AG04450 (cell line): ENCODE data around the gene CACNB3. TPM values are rescaled to one million over a fixed set of nuclear protein-coding genes. Genes with fewer than 3 reads are reported as not detected.

Experiments
- CTCF ChIA-PET: fragments of 300-600, 350-600 bp; formaldehyde crosslinking; extraction: SDS; loops from one replicate; lab custom pipeline; 2022; ENCODE audit warnings: antibody characterized with exemption, inconsistent platforms; lab: Charles Lee
- POLR2A ChIA-PET: fragments of 350-600 bp; formaldehyde crosslinking; extraction: SDS; loops from one replicate; lab custom pipeline; 2021; ENCODE audit warnings: antibody characterized with exemption, inconsistent platforms; lab: Yijun Ruan, JAX
- DNase-seq: peaks from one replicate; pipeline ENCODE4 v3.0.0-alpha.2; 2011; ENCODE audit warnings: low read depth, low spot score
- H3K27ac ChIP-seq: one replicate; pipeline ENCODE4 v1.5.1; 2012; ENCODE audit warnings: low read depth, low read length, control low read depth
- H3K27me3 ChIP-seq: one replicate; pipeline ENCODE4 v1.6.0; 2012; ENCODE audit warnings: low read length; ENCODE audit not compliant: control insufficient read depth, insufficient read depth
- H3K4me3 ChIP-seq: 2 replicates; pipeline ENCODE4 v1.5.1; 2011; ENCODE audit warnings: mild to moderate bottlenecking, low read depth, low read length, control low read depth
- H3K9me3 ChIP-seq: 2 replicates; pipeline ENCODE4 v1.5.1; 2012; ENCODE audit warnings: low read length; ENCODE audit not compliant: control insufficient read depth, insufficient read depth
- polyA plus RNA-seq: library from polyadenylated mRNA; depleted of rRNA; stranded (reverse); fragments of >200 nt; gene quantifications from 2 replicates; pipeline ENCODE4 v1.2.3, GENCODE V29; 2011; rRNA removed
- small RNA-seq: library from RNA; depleted of rRNA; stranded (forward); fragments of <200 nt; gene quantifications from one replicate; pipeline ENCODE3, GENCODE V24; 2012; ENCODE audit warnings: low read depth; ENCODE audit not compliant: insufficient read length
- TF ChIP-seq, protein P1 (sequence below): IDR thresholded peaks from 2 replicates; pipeline ENCODE4 v1.5.1; 2011; ENCODE audit warnings: low read depth, low read length, control low read depth, inconsistent platforms

CACNB3 gene
- polyA plus RNA-seq, 1 experiment = 44.9 TPM

DNA sequence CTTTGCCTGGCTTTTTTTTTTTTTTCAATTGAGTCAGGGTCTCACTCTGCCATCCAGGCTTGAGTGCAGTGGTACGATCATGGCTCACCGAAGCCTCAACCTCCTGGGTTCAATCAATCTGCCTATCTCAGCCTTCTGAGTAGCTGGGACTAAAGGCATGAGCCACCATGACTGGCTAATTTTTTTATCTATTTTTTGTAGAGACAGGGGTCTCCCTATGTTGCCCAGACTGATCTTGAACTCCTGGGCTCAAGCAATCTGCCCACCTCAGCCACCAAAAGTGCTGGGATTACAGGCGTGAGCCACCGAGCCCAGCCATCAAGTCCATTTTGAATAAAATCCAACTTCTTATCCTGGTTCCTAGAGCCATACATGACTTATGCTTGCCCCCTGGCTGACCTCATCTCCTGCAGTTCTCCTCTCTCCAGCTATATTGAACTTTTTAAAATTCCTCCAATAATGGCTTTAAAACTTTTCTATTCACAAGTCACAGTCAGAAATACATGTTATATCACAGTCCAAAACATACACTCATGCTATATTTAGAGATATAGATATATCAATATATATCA lies 57.7 kb downstream of the CACNB3 start:
- Histone ChIP-seq H3K9me3 (no peaks in the 10 kb centered on the region), H3K27ac (no peak overlapping the region), H3K27me3 (peaks cover 20% of the 10 kb centered on the region), H3K4me3 (no peak overlapping the region)
- ChIA-PET POLR2A (no interaction called here), CTCF (interaction anchor here (1.4 to 1.5 kb wide), 2 partner anchors 15 to 23 kb away, joined by 5 read pairs; no protein-coding TSS in a partner anchor)
- TF ChIP-seq, protein P1, sequence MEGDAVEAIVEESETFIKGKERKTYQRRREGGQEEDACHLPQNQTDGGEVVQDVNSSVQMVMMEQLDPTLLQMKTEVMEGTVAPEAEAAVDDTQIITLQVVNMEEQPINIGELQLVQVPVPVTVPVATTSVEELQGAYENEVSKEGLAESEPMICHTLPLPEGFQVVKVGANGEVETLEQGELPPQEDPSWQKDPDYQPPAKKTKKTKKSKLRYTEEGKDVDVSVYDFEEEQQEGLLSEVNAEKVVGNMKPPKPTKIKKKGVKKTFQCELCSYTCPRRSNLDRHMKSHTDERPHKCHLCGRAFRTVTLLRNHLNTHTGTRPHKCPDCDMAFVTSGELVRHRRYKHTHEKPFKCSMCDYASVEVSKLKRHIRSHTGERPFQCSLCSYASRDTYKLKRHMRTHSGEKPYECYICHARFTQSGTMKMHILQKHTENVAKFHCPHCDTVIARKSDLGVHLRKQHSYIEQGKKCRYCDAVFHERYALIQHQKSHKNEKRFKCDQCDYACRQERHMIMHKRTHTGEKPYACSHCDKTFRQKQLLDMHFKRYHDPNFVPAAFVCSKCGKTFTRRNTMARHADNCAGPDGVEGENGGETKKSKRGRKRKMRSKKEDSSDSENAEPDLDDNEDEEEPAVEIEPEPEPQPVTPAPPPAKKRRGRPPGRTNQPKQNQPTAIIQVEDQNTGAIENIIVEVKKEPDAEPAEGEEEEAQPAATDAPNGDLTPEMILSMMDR = no peak
- no peak for DNase-seq

Small RNAs within 50 kb of the gene (small RNA-seq; reads per million reads assigned to genes)
- gene MIR4701 (not detected), gene RF00019 (not detected)

Other genes starting within 250 kb of the CACNB3 start
- gene LALBA, start 248.4 kb upstream of the CACNB3 start, polyA plus RNA-seq = not detected in 2 replicates
- 35.3 and 37.9 TPM in 2 replicates for gene KANSL2, start 136.3 kb upstream of the CACNB3 start, polyA plus RNA-seq
- 23.7 and 30.8 TPM in 2 replicates for gene CCNT1, start 101.8 kb upstream of the CACNB3 start, polyA plus RNA-seq
- gene ADCY6, start 29.4 kb upstream of the CACNB3 start, polyA plus RNA-seq = 26.7 and 31.6 TPM in 2 replicates
- gene DDX23, start 33.7 kb downstream of the CACNB3 start, polyA plus RNA-seq = 56.6 and 57.4 TPM in 2 replicates
- 0.36 and 0.42 TPM in 2 replicates for gene RND1, start 47.4 kb downstream of the CACNB3 start, polyA plus RNA-seq
- 85.9 and 99.2 TPM in 2 replicates for gene FKBP11, start 107.0 kb downstream of the CACNB3 start, polyA plus RNA-seq
- 260 TPM in 2 replicates for gene ARF3, start 139.0 kb downstream of the CACNB3 start, polyA plus RNA-seq
- 0.24 and 0.26 TPM in 2 replicates for gene WNT10B, start 153.2 kb downstream of the CACNB3 start, polyA plus RNA-seq
- not detected in 2 replicates for gene WNT1, start 159.8 kb downstream of the CACNB3 start, polyA plus RNA-seq
- gene DDN, start 180.9 kb downstream of the CACNB3 start, polyA plus RNA-seq = 0.02 and 0.04 TPM in 2 replicates
- gene PRKAG1, start 200.3 kb downstream of the CACNB3 start, polyA plus RNA-seq = 112 and 130 TPM in 2 replicates
- gene KMT2D, start 242.3 kb downstream of the CACNB3 start, polyA plus RNA-seq = 8.9 and 11.2 TPM in 2 replicates